Natural killer cell treated with Interleukin-12 subunit alpha and Interleukin-12 subunit beta and Interleukin-15 and Interleukin-18, amount 100 ng/mL, for 72 hours (primary cell): ENCODE measurements around the gene PDCD11. TPM values are rescaled to one million over a fixed set of nuclear protein-coding genes. Genes with fewer than 3 reads are reported as not detected.
A peak's percentile ranks its signal among the peaks of the same experiment; 100 is the strongest.
"Not testable (repeated sequence)": the region's sequence is repeated elsewhere in the genome, so short reads cannot be mapped to it uniquely, and the experiment has no call there.

ENCODE experiments used
- ATAC-seq, 2 donors: fragments of 150-1000 bp; cut with Tn5 transposase in 1 of 2; sonication (Bioruptor Pico), chemical (Tn5 transposase) in 1 of 2; 2 replicates each; pipeline ENCODE4 v1.10.0; 2021
- DNase-seq: peaks from one replicate; pipeline ENCODE4 v3.0.0; 2022; ENCODE audit warnings: low spot score
- H3K27ac Mint-ChIP-seq, 2 donors: 1 replicate in 1 of 2; 2 replicates in 1 of 2; pipeline ENCODE4 v1.8.0; 2022; ENCODE audit warnings: mixed read lengths in 2 of 2, mild to moderate bottlenecking in 1 of 2, moderate library complexity in 1 of 2
- H3K27me3 Mint-ChIP-seq, 2 donors: 1 replicate in 1 of 2; 2 replicates in 1 of 2; pipeline ENCODE4 v1.8.0; 2022; ENCODE audit warnings: mixed read lengths in 2 of 2
- H3K36me3 Mint-ChIP-seq: one replicate; pipeline ENCODE4 v1.8.0; 2022; ENCODE audit warnings: mixed read lengths
- H3K4me1 Mint-ChIP-seq, 2 donors: 1 replicate in 1 of 2; 2 replicates in 1 of 2; pipeline ENCODE4 v1.8.0; 2022; ENCODE audit warnings: low read depth in 2 of 2, mixed read lengths in 2 of 2, mild to moderate bottlenecking in 1 of 2
- H3K4me3 Mint-ChIP-seq: one replicate; pipeline ENCODE4 v1.8.0; 2022; ENCODE audit warnings: mixed read lengths
- H3K9me3 Mint-ChIP-seq: 2 replicates; pipeline ENCODE4 v1.8.0; 2022; ENCODE audit warnings: mixed read lengths
- total RNA-seq, 2 donors: library from RNA; stranded (reverse); gene quantifications; one replicate each; pipeline ENCODE4 v1.2.3, GENCODE V29; 2022

PDCD11 gene
- total RNA-seq, 2 donors from 2014 or later = 61.7 to 151 TPM

DNA sequence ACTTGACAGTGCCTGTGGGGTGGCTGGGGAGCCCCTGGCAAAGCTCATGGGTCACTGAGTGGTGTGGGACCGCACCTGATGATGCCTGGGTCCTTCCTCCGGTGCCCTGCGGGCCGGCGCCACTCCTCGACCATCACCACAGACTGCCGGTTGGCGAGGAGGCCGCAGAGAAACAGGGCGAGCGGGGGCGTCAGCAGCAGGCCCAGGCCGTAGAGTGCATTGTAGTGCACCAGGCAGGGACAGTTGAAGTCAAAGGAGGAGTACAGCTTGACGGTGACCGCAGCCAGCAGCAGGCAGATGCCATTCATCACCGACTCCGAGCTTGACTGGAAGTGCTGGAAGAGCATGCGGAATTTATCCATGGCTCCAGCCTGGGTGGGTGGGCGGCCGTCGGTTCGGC, 82.2 kb downstream of the PDCD11 start:
- no peak for ATAC-seq
- H3K4me3 Mint-ChIP-seq = no peak overlapping the region
- no peaks in the 10 kb centered on the region for H3K36me3 Mint-ChIP-seq
- no peaks in the 10 kb centered on the region for H3K9me3 Mint-ChIP-seq
- DNase-seq = no peak
- H3K27ac Mint-ChIP-seq = no peak overlapping the region
- H3K27me3 Mint-ChIP-seq = no peaks in the 10 kb centered on the region
- peaks cover 6 to 9% of the 10 kb centered on the region in 2 donors for H3K4me1 Mint-ChIP-seq

DNA sequence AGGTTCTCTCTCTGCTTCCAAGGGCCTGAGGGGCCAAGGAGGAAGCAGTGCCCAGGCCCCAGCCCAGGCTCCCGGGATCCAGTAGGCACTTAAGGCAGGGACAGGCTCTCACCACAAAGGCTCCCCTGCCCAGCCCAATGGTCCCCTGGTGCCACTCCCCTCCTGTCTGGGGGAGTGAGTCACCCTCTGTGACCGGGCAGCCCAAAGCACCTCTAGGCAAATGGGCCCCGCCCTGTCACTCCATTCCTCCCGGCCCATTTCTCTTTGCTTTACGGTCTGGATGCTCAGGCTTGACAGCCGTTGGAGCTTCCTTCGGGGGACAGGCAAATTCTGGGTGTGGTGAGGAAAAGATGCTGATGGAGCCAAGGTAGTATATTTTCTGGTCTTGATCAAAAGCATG, 82.7 kb downstream of the PDCD11 start, which contains the start of gene CALHM3:
TSS of gene CALHM3 (minus strand) at position 106 of the 400 bp plus-strand sequence. CDS start 208 bp downstream, outside the sequence.
- Mint-ChIP-seq H3K4me3 (no peak within 1 kb of the TSS), H3K4me1 (peaks cover 2 to 6% of the 10 kb centered on the region in 2 donors), H3K9me3 (no peaks in the 10 kb centered on the region), H3K27me3 (no peaks in the 10 kb centered on the region), H3K27ac (peak within 1 kb of the TSS in 1 of 2 donors; percentile 61), H3K36me3 (no peaks in the 10 kb centered on the region)
- ATAC-seq = no peak
- DNase-seq = no peak

DNA sequence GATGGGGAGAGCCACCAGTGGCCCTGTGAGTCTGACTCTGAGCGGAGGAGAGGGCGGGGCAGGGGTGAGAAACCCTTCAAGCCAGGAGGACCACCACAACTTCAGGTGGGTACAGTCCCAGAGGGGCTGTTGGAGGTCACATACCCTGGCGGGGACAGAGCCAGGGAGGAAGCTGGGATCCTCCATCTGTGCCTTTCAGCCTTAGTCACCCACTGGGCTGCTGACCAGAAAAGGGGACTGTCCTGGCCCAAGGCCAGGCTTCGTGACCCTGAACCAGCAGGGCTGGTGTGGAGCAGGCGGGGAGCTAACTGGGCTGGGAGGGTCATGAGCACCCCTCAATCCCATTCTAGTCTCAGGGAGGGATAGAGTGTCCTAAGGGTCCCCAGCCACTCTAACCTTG, 84.1 kb downstream of the PDCD11 start:
- no peak overlapping the region for H3K4me3 Mint-ChIP-seq
- H3K9me3 Mint-ChIP-seq = no peaks in the 10 kb centered on the region
- peak overlapping the region in 1 of 2 donors; percentile 45 for H3K27ac Mint-ChIP-seq
- DNase-seq (no peak), ATAC-seq (peak in 1 of 2 donors; percentile 46)
- H3K27me3 Mint-ChIP-seq = no peaks in the 10 kb centered on the region
- H3K36me3 Mint-ChIP-seq = no peaks in the 10 kb centered on the region
- H3K4me1 Mint-ChIP-seq = peaks cover 0 to 6% of the 10 kb centered on the region in 2 donors

DNA sequence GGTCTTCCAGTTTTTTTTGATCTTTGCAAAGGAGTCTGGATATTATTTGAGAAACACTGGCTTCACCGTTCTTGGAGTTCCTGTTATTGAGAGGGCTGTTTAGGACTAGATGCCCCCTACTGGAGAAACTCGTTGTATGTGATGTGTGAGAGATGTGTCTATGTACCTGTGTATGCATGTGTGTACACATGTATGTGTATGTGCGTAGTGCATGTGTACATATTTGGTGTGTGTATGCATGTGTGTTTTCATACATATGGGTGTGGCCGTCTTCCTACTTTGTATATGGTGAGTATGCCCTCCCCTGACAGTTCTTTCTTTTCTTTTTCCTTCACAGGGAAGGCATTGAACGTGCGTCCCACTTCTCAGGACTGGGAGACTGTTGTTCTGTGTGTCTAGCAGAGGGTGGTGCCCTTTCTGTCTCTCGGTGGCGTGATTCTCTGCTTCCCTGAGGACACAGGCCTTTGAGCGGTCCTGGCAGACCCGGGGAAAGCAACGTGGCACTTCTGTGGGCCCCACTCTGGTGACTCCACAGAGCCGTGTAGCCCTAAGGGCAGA, 85.6 kb downstream of the PDCD11 start:
- DNase-seq (no peak), ATAC-seq (peak; percentile 68 to 70)
- peaks cover 0 to 9% of the 10 kb centered on the region in 2 donors for H3K4me1 Mint-ChIP-seq
- no peaks in the 10 kb centered on the region for H3K27me3 Mint-ChIP-seq
- no peak overlapping the region for H3K4me3 Mint-ChIP-seq
- no peaks in the 10 kb centered on the region for H3K9me3 Mint-ChIP-seq
- no peaks in the 10 kb centered on the region for H3K36me3 Mint-ChIP-seq
- H3K27ac Mint-ChIP-seq = peak overlapping the region in 1 of 2 donors; percentile 56

DNA sequence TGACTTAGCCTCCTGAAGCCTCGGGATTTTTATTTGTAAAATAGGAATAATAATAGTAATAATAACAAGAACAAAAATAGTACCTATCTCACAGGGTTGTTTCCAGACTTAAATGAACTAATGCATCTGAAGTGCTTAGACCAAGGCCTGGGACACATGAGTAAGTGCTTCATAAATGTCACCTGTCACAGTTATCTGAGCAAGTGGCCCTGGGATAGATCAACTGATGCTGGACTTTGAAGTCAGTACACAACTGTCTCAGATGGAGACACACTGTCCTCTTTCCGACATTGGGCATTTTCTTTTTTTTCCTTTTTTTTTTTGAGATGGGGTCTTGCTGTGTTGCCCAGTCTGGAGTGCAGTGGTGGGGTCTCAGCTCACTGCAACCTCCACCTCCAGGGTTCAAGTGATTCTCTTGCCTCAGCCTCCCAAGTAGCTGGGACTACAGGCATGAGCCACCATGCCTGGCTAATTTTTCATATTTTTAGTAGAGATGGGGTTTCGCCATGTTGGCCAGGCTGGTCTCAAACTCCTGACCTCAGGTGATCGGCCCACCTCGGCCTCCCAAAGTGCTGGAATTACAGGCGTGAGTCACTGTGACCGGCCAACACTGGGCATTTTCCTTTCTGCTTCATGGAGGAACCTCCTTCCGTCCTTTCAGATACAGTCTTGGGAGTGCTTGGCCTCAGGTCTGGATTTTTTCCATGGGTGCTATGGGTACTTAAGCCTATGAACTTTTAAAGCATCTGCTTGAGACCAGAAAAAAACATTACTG, 90.4 kb downstream of the PDCD11 start:
- peaks cover 4 to 11% of the 10 kb centered on the region in 2 donors for H3K27me3 Mint-ChIP-seq
- not testable (repeated sequence) for H3K4me1 Mint-ChIP-seq, H3K9me3 Mint-ChIP-seq, H3K4me3 Mint-ChIP-seq, DNase-seq, H3K36me3 Mint-ChIP-seq, H3K27ac Mint-ChIP-seq, ATAC-seq

DNA sequence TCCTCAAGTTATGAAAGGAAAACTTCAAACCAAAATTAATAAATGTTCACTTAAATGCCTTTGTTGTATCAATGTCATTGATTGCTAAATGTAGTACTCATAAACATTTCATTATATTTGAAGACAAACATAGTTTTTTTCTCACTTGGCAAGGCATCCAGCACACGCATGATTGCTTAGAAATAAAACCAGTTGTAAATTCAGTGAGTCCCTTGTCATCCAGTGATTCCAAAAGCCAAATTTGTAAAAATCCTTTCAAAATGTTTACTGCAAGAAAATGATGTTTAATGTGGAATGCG, 90.9 kb downstream of the PDCD11 start:
- no peak overlapping the region for H3K4me3 Mint-ChIP-seq
- H3K4me1 Mint-ChIP-seq = peaks cover 0 to 4% of the 10 kb centered on the region in 2 donors
- H3K9me3 Mint-ChIP-seq = no peaks in the 10 kb centered on the region
- ATAC-seq = no peak
- DNase-seq = no peak
- no peak overlapping the region for H3K27ac Mint-ChIP-seq
- peaks cover 6 to 16% of the 10 kb centered on the region in 2 donors for H3K27me3 Mint-ChIP-seq
- no peaks in the 10 kb centered on the region for H3K36me3 Mint-ChIP-seq

DNA sequence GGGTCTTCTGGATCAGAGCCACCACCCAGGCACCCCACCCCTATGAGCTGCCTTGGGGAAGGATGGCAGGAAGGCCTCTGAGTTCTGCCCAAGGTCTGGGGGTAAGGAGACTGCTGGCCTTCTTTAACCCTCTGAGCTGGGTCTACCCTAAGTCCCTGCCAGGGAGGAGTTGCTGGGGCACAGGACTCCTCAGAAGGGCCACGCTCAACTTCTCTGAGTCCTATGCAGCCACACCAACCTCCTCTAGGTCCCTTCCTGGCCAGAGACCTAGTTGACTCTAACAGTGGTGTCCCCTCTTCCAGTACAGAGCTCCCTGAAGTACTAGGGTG, 94.5 kb downstream of the PDCD11 start:
- H3K27me3 Mint-ChIP-seq = peaks cover 22 to 40% of the 10 kb centered on the region in 2 donors
- no peak overlapping the region for H3K27ac Mint-ChIP-seq
- peaks cover 5 to 6% of the 10 kb centered on the region in 2 donors for H3K4me1 Mint-ChIP-seq
- H3K9me3 Mint-ChIP-seq = no peaks in the 10 kb centered on the region
- no peak overlapping the region for H3K4me3 Mint-ChIP-seq
- DNase-seq = no peak
- ATAC-seq = no peak
- no peaks in the 10 kb centered on the region for H3K36me3 Mint-ChIP-seq

DNA sequence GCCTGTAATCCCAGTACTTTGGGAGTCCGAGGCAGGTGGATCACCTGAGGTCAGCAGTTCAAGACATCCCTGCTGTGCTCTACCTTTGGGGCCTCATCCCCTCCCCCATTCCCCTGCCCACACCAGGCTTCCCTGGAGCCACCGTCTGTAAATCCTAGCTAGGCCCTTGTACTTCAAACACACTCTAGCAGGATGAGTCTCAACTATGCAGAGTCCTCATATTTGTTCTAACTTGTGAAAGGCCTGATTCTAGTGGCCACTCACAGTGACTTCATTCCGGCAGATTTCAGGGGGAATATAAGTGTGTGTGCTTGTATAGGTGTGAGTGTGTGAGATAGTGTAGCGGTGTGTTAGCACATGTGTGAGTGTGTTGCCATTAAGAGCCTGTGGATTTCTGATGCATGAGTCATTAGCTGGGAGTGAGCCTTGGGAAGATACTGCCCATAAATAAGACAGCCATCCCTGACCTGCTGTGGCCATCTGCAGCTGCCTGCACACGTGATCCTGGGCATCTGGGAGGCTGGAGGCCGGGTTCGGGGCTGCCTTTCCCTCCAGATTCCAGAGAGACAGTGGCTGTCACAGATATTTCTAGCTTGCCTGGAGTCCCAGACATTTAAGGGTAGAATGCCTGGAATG, 95.4 kb downstream of the PDCD11 start:
- peak overlapping the region; percentile 78 for H3K4me3 Mint-ChIP-seq
- DNase-seq (no peak), ATAC-seq (no peak)
- no peaks in the 10 kb centered on the region for H3K36me3 Mint-ChIP-seq
- H3K27me3 Mint-ChIP-seq = peaks cover 22 to 42% of the 10 kb centered on the region in 2 donors
- H3K4me1 Mint-ChIP-seq = peaks cover 5 to 6% of the 10 kb centered on the region in 2 donors
- no peak overlapping the region for H3K27ac Mint-ChIP-seq
- no peaks in the 10 kb centered on the region for H3K9me3 Mint-ChIP-seq

DNA sequence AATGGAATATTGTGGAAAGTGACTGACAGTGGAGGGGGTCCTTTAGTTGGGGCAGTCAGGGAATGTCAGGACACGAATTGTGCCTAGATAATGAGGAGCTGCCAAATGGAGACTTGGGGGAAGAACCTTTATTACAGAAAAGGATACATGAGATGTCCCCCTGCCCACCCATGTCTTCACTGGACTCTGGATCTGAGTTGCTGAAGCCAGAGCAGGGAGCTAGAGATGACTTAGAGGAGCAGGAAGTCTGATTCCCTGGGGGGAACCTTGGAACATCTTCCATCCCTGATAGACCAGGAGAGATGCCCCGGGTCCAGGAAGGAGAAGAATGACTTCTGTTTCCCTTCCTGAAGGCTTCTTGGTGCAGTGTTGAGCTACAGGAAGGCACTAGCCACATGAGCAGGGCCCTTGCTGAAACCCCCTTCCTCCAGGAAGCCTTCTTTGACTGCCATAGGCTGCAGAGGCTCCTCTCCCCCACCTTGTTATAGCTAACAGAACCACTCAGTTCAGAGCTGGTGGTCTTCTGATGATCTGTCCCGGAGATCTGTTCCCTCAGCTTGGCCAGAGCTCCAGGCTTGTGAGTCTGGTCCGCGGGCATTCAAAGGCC, 96.3 kb downstream of the PDCD11 start:
- peaks cover 29 to 51% of the 10 kb centered on the region in 2 donors for H3K27me3 Mint-ChIP-seq
- H3K9me3 Mint-ChIP-seq = no peaks in the 10 kb centered on the region
- H3K4me1 Mint-ChIP-seq = peaks cover 5 to 6% of the 10 kb centered on the region in 2 donors
- H3K36me3 Mint-ChIP-seq = no peaks in the 10 kb centered on the region
- H3K4me3 Mint-ChIP-seq = peak overlapping the region; percentile 78
- no peak overlapping the region for H3K27ac Mint-ChIP-seq
- ATAC-seq = no peak
- DNase-seq = no peak

DNA sequence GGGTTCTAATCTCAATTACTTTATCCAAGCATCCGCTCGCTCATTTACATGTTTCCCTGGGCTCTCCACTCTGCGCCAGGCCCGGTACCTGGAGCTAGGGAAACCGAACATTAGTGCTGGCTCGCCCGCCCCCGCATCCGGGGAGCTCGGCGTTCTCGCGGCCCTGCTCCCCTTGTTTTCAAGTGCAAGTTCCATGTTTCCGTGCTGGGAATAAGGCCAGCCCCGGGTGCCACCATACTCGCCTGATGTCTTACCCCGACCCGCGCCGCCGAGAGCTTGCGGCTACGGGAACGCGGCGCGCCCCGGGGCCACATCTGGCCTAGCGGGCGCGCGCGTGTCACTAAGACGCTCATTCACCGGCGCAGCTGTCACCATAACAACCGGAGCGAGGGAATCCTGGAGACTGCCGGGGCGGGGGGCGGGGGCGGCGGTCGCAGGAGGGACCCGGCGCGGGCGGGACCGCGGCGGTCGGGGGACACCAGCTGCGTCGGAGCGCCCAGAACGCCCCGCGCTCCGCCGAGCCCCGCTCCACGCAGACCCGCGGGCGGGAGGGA, 97.0 kb downstream of the PDCD11 start, which contains the start of gene NEURL1:
TSS of gene NEURL1 (plus strand) at position 344 of the 554 bp plus-strand sequence. CDS start 683 bp downstream, outside the sequence.
- peaks cover 30 to 54% of the 10 kb centered on the region in 2 donors for H3K27me3 Mint-ChIP-seq
- DNase-seq (no peak), ATAC-seq (peak in 1 of 2 donors; percentile 49)
- H3K9me3 Mint-ChIP-seq = no peaks in the 10 kb centered on the region
- peak within 1 kb of the TSS; percentile 78 for H3K4me3 Mint-ChIP-seq
- no peaks in the 10 kb centered on the region for H3K36me3 Mint-ChIP-seq
- H3K4me1 Mint-ChIP-seq = peaks cover 5 to 6% of the 10 kb centered on the region in 2 donors
- H3K27ac Mint-ChIP-seq = no peak within 1 kb of the TSS

DNA sequence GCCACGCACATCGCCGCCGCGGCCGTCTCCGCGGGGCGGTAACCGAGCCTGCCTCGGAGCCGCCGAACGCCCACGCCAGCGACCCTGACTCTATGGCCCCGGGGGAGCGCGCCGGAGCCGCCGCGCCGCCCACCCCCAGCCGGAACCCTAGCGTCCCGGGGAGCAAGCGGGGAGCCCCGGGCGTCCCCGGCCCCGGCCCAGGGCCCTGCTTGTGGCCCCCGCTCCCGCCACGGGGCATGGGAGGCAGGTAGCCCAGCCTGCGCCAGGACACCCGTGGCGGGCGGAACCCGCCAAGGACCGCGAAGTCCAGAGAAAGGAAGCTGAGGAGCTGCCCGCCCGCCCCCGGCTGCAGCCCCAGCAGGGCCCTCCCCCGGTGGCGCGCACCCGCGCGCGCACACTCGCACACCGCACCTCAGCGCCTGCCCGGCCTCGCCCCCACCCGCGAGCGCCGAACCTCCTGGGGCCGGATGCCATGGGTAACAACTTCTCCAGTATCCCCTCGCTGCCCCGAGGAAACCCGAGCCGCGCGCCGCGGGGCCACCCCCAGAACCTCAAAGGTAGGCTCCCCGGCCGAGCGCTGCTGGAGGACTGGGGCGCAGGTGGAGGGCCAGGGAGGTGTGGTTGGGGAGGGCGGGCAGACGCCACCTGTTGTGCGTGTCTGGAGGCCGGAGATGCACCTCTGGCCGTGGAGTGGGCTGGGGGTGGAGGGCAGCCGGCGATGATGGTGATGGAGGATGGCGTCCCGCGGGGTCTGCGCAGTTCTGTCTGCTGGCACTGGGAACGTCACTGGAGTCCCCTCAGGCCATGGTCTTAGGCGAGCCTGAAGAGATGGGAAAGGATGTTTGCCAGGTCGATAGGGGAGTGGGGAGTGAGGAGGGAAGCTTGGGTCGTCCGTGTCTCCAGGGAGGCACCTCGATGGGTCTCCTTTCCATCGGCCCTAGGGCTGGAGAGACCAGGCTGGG, 97.8 kb downstream of the PDCD11 start:
- DNase-seq (peak; percentile 68), ATAC-seq (peak; percentile 65 to 71)
- Mint-ChIP-seq H3K27ac (no peak overlapping the region), H3K4me1 (peaks cover 5 to 6% of the 10 kb centered on the region in 2 donors), H3K36me3 (no peaks in the 10 kb centered on the region), H3K27me3 (peaks cover 34 to 62% of the 10 kb centered on the region in 2 donors), H3K4me3 (peak overlapping the region; percentile 54), H3K9me3 (no peaks in the 10 kb centered on the region)

DNA sequence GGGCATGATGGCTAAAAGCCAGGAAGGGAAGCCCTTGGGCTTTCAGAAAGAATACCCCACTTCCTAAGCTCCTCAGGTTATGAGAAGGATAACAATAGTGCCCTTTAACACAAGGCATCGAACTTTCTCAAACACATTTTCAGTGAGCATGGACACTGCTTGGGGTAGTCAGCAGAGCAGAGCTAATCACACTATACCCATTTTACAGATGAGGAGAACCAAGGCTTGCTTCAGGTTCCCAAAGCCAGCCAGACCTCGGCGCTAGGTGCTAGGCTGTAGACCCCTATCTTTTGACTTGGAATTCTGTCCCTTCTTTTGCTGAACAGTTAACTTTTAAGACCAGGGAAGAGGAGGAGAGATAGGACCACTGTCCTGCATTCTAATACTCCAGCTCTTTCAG, 98.9 kb downstream of the PDCD11 start:
- Mint-ChIP-seq H3K27me3 (peaks cover 31 to 64% of the 10 kb centered on the region in 2 donors), H3K4me1 (peaks cover 5 to 12% of the 10 kb centered on the region in 2 donors), H3K9me3 (no peaks in the 10 kb centered on the region), H3K36me3 (no peaks in the 10 kb centered on the region), H3K27ac (no peak overlapping the region), H3K4me3 (peak overlapping the region; percentile 16)
- DNase-seq (no peak), ATAC-seq (no peak)
